ENCODE data around the gene LRP1-AS. TPM values are rescaled to one million over a fixed set of nuclear protein-coding genes. Genes with fewer than 3 reads are reported as not detected.

Gene LRP1-AS
- total RNA-seq, 4 donors from 2014 or later: not detected

DNA sequence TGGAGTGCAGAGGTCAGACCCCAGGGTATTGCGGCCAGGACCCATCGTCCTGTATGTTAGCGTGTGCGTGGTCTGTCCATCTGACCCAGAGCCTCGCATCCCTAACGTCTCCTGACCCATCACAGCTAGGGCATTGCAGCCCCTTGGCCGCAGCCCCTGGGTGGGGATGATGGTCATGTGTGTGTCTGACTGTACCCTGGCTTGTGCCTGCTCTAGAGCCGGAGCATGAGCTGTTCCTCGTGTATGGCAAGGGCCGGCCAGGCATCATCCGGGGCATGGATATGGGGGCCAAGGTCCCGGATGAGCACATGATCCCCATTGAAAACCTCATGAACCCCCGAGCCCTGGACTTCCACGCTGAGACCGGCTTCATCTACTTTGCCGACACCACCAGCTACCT lies 10.8 kb upstream of the LRP1-AS start:
- intact Hi-C loops (cut with DNase I; ENCODE audit: low total_unique reads): no loop called here
- 77 to 85% methylated on average over 16 of the region's 16 CpGs for WGBS, 2 donors
- no peak overlapping the region for H3K4me3 ChIP-seq (ENCODE audit: low read depth, poor library complexity, severe bottlenecking)
- no peak for DNase-seq (ENCODE audit: low spot score in 2 of 2)
- TF ChIP-seq POLR2A (IDR thresholded peaks at IDR 0.05): no peak
- TF ChIP-seq, protein P1, sequence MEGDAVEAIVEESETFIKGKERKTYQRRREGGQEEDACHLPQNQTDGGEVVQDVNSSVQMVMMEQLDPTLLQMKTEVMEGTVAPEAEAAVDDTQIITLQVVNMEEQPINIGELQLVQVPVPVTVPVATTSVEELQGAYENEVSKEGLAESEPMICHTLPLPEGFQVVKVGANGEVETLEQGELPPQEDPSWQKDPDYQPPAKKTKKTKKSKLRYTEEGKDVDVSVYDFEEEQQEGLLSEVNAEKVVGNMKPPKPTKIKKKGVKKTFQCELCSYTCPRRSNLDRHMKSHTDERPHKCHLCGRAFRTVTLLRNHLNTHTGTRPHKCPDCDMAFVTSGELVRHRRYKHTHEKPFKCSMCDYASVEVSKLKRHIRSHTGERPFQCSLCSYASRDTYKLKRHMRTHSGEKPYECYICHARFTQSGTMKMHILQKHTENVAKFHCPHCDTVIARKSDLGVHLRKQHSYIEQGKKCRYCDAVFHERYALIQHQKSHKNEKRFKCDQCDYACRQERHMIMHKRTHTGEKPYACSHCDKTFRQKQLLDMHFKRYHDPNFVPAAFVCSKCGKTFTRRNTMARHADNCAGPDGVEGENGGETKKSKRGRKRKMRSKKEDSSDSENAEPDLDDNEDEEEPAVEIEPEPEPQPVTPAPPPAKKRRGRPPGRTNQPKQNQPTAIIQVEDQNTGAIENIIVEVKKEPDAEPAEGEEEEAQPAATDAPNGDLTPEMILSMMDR (IDR thresholded peaks at IDR 0.05): no peak

DNA sequence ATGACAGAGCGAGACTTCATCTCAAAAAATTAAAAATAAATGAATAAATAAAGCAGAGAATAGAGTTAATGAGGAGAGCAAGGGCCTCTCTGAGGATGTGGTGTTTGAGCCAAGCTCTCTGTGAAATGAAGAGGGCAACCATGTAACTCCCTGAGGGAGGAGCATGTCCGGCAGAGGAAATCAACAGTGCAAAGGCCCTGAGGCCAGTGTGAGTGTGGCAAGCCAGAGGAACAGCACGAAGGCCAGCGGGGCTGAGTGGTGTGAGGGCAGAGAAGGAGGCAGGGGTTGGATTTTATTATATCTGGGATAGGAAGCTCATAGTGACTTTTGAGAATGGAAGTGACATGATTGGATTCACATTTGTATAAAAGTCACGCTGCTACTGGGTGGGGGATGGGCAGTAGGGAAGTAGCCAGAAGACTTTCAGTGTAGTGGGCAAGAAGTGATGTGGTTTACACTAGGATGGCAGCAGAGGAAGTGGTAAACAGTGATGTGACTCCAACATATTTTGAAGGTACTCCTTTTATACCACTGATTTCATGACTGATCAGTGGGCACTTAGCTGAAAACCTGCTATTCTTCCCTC lies 10.3 kb upstream of the LRP1-AS start:
- no peak for DNase-seq (ENCODE audit: low spot score in 2 of 2)
- intact Hi-C loops (cut with DNase I; ENCODE audit: low total_unique reads): no loop called here

DNA sequence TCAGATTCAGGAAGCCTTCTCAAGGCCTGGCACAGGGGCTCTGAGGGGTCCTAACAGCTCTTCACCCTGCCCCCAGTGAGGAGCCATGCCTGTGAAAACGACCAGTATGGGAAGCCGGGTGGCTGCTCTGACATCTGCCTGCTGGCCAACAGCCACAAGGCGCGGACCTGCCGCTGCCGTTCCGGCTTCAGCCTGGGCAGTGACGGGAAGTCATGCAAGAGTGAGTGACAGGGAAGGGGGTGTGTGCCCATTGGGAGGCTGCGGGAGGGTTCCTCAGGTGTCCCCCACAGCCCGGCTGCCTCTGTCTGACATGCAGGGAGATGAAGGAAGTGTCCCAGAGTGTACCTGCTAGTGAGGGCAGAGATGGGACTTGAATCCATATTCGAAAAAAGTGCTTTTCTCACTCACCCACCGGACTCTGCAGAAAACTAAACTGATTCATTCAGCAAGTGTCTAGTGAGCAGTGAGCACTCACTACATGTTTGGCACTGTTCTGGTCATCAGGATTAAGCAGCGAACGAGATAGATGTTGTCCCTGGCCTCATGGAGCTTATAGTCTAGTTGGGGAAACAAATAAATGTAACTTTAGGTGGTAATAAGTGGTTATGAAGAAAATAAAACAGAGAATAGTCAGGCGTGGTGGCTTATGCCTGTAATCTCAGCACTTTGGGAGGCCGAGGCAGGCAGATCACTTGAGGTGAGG lies 9.4 kb upstream of the LRP1-AS start:
- no peak for DNase-seq (ENCODE audit: low spot score in 2 of 2)
- no peak overlapping the region for H3K4me3 ChIP-seq (ENCODE audit: low read depth, poor library complexity, severe bottlenecking)
- intact Hi-C loops (cut with DNase I; ENCODE audit: low total_unique reads): no loop called here
- TF ChIP-seq POLR2A (IDR thresholded peaks at IDR 0.05): no peak
- TF ChIP-seq, protein P1 (IDR thresholded peaks at IDR 0.05): no peak
- 65 to 78% methylated on average over 16 of the region's 16 CpGs for WGBS, 2 donors

More for the DNA sequence above, 10.3 kb upstream of the LRP1-AS start:
- TF ChIP-seq, protein P1 (IDR thresholded peaks at IDR 0.05): no peak
- TF ChIP-seq POLR2A (IDR thresholded peaks at IDR 0.05): no peak
- H3K4me3 ChIP-seq (ENCODE audit: low read depth, poor library complexity, severe bottlenecking): no peak overlapping the region
- 84% methylated on average over 5 of the region's 5 CpGs for WGBS, 2 donors

DNA sequence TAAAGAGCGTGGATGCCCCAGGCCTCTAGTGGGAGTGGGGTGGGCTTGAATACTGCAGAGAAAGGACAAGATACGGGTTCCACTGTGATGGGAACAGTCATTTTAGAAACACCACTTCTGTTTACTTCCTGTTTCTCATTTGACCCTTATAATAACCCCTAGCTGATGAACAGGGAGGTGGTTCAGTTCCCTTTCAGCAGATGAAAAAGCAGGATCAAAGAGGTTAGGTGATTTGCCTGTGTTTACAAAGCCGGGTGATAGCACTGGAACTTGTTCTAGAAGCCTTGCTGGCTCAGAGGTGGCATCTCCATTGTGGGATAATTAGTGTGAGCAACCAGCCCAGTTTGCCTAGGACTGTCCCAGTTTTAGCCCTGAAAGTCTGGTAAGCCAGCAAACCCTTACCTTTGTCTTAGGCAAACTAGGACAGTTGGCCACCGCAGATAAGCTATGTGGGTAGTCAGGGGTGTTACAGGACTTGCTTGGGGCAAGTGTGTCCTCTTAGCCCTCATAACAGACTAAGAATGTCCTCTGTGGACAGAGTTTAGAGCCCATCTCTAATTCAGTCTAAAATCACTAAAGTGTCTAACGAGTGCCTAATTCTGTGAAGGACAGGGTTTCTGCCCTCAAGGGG lies 7.5 kb upstream of the LRP1-AS start:
- DNase-seq (ENCODE audit: low spot score in 2 of 2): no peak
- TF ChIP-seq, protein P1 (IDR thresholded peaks at IDR 0.05): no peak
- TF ChIP-seq POLR2A (IDR thresholded peaks at IDR 0.05): no peak
- WGBS, 2 donors: 78 to 79% methylated on average over 5 of the region's 5 CpGs
- no peak overlapping the region for H3K4me3 ChIP-seq (ENCODE audit: low read depth, poor library complexity, severe bottlenecking)
- intact Hi-C loops (cut with DNase I; ENCODE audit: low total_unique reads): no loop called here

DNA sequence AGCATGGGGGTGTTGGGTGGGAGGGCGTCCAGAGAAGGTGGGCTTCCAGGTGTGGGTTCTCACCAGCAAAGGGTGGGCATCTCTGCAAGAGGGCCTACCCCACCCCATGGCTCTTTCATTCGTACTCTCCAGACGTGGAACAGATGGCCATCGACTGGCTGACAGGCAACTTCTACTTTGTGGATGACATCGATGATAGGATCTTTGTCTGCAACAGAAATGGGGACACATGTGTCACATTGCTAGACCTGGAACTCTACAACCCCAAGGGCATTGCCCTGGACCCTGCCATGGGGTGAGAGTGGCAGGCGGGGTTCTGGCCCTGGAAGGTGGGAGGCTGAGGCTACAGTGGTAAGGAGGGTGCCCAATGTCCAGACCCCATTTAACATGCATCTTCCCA lies 6.7 kb upstream of the LRP1-AS start:
- 92 to 94% methylated on average over 5 to 6 of the region's 6 CpGs for WGBS, 2 donors
- no peak for DNase-seq (ENCODE audit: low spot score in 2 of 2)

More for the DNA sequence above, 6.7 kb upstream of the LRP1-AS start:
- intact Hi-C loops (cut with DNase I; ENCODE audit: low total_unique reads): no loop called here
- H3K4me3 ChIP-seq (ENCODE audit: low read depth, poor library complexity, severe bottlenecking): no peak overlapping the region
- TF ChIP-seq, protein P1 (IDR thresholded peaks at IDR 0.05): no peak
- TF ChIP-seq POLR2A (IDR thresholded peaks at IDR 0.05): no peak

All from lower leg skin (tissue), 4 donors.